Activated T-cell treated with anti-CD3 and anti-CD28 coated beads, Interleukin-2, amount 50 U/mL, for 1 hour (primary cell): Measurements from ENCODE around the gene MYBPC3.

ENCODE experiments used
- DNase-seq: peaks from one replicate; pipeline ENCODE4 v3.0.0-alpha.2; 2020

MYBPC3 gene

GRCh38 chr11:47356129-47356997, 3.9 kb upstream of the MYBPC3 start:
- no peak for DNase-seq

DNA sequence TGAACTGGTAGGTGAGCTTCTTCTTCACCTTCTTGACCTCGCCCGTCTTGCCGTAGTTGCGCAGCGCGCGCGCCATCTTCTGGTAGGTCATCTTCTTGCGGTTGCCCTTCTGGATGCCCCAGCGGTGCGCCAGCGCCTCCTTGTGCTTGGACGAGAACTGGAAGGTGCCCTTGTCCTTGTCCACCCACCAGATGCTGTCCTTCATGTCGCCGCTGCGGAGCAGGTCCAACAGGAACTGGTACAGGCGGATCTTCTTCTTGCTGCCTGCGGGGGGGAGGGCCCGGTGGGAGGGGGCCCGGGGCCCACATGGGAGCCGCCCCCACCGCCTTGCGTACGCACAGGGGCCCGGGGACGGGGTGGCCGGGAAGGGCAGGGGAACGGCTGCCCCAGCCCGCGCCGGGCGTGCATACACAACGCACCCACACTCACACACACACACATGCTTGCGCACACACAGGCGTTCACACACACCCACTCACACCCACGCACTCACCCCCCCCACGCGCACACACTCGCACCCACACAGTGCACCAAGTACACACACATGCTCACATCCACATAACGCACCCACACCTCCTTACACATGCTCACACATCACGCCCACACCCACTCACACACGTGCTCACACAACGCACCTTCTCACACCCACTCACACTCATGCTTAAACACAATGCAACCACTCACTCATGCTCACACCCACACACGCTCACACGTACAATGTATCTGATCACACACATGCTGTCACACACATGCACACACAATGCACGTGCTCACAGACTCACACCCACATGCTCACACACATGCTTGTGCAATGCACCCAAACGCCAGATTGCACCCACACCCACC, 3.0 kb upstream of the MYBPC3 start:
- no peak for DNase-seq

- DNase-seq = no peak
Measured at GRCh38 chr11:47354913-47355282, 2.4 kb upstream of the MYBPC3 start.

GRCh38 chr11:47353978-47354774, 1.7 kb upstream of the MYBPC3 start:
- DNase-seq = no peak

DNA sequence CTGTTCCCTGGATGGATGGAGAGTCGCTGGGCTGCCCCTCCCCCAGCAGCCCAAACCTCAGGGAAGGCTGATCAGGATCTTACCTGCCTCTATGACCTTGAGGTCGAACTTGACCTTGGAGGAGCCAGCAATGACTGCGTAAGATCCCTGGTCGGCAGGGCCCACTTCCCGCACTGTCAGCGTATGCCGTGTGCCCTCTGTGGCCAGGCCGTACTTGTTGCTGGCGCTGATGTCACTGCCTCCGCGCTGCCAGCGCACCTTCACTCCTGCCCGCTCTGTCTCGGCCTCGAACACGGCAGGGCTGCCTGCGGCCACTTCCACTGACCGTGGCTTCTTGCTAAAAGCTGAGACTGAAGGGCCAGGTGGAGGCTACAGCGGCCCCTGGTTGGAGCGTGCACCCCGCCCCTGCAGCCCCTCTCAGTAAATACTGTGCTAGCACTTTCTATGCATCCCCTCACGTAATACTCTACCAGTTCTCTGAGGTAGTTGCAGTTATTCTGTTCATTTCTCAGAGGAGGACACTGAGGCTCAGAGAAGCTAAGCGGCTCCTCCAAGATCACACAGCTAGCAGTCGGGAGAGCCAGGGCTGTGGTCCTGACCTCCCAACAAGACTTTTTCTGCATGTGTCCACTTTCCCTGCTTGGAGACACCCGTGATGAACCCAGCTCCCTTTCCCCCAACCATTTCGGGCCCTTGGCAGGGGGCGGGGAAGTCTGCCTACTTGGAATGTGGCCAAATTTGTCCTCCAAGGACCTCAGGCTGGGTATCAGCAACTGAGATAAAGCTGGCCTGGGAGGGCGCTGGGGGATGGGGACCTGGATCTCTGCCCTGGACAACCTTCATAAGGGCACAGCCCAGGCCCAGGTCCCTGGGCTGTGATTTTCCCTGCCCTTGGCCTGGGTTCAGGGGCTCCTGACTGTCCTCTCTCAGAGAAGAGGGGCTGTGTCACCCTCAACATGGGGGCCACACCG, 1.1 kb downstream of the MYBPC3 start:
- no peak for DNase-seq

DNA sequence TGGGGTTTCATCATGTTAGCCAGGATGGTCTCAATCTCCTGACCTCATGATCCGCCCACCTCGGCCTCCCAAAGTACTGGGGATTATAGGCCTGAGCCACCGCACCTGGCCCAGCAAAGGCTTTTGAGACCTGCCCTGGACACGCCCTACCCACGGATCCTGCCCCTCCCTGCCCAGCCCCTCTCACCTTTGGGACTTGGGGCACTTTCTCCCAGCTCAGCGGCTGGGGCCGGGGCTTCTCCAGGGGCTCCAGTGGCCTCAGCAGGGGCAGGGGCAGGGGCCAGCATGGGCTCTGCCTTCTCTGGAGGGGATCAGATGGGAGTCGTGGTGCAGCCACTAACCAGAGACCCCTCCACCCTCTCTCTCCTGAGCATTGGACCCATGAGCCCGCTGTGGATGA, 2.2 kb downstream of the MYBPC3 start:
- DNase-seq = no peak

DNA sequence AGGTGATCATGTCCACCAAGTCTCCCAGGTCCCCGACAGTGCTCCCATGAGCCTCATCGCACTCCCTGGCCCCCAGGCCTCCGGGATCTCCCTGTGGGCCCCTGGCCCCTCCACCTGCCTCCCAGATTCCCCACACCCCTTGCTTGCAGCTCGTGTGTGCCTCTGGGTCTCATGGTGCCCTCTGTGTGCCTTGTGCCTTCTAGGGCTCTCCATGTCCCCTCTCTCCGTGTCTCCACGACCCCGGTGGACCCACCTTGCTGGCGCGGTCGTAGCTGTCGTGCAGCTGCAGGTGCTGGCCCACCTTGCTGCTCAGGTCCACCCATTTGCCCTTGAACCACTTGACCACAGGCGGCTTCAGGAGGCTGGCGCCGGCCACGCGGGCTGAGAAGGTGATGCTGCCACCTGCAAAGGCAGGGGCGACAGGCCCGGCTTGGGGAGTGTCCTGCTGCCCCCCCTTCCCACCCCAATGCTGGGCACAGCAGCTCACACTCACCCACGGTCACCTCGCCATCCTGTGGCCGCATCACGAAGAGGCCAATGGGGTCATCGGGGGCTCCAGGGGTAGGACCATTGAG, 2.9 kb downstream of the MYBPC3 start:
- DNase-seq = no peak

DNA sequence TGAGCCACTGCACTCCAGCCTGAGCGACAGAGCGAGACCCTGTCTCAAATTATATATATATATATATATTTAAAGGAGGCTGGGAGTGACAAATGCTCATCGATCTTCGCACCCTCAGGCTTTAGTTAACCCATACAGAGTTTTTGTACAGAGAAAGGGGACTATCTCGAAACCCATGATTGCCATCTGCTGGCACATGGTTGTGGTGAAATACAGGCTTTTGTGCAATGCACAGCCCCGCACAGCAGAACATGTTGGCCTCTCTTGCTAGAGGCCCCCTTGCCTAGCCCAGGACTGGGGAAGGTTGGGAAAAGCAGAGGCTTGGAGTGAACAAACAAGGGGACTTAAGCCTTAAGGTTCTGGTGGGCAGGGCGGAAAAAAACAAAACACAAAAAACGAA, 3.6 kb downstream of the MYBPC3 start:
- DNase-seq = no peak

- no peak for DNase-seq
Measured at GRCh38 chr11:47348131-47348802, 4.2 kb downstream of the MYBPC3 start.

- DNase-seq = no peak
Measured at GRCh38 chr11:47347137-47347536, 5.4 kb downstream of the MYBPC3 start.

- no peak for DNase-seq
Measured at GRCh38 chr11:47345890-47346563, 6.5 kb downstream of the MYBPC3 start.

DNA sequence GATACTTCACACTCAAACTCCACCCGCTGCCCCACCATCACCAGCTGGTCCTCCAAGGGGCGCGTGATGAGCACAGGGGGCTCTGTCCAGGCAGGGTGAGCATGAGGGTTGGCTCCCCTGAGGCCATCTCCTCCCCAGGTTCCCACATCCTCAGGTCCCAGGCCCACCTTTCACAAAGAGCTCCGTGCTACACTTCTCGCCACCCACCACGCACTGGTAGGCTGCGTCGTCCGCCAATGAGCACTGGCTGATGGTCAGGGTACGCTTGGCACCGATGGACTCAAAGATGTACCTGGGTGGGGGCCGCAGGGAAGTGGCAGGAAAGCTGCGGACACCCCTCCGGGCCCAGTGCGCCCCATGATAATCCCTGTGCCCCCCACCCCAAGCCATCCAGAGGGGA, 9.6 kb downstream of the MYBPC3 start:
- no peak for DNase-seq

GRCh38 chr11:47342036-47342803, 10.3 kb downstream of the MYBPC3 start:
- DNase-seq = no peak

DNA sequence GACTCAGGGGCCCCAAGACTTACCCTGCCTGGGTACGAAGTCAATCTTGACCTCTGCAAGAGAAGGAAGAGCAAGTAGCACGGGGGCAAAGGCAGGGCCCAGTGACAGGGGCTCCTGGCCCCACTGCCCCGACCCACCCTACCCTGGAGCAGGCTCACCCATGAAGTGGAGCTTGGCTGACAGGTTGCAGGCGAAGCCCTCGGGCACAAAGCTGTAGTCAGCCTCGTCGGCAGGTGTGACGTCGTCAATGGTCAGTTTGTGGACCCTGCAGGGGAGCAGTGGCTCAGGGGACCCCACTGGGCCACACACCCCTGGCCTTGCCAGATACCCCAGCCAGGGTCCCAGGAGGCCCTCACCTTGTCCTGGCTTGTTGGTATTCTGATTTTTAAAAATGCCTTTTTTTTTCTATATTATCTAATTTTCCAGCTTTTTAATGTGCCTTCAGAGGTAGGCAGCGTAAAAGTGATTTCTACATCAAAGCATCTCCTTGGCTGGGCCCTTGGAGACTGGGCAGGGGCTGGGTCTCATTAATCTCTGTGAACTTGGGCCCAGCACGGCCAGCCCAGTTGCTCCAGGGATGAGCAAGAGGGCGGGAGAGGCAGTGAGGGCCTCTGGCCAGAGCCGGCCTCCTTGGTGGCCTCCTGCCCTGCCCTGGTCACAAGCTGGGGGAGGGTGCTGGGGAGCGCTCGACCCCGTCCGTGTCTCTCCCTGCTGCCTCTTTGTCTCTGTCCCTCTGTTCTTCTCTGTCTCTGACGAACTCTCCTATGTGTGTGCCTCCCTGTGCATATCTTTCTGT, 11.3 kb downstream of the MYBPC3 start:
- DNase-seq = no peak

DNA sequence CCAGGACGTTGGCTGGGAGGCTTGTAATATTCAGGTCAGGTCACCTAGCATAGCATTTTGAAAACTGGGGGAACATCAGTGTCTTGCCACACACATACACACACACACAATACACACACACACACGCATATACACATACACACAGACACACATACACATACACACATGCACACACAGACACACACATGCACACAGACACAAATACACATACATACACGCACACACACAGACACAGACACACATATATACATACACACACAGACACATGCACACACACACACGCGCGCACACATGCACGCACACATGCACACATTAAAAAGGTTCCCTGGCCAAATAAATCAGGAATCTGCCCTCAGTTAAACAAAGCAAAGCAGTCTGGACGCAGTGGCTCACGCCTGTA, 12.5 kb downstream of the MYBPC3 start:
- DNase-seq = no peak

- no peak for DNase-seq
Measured at GRCh38 chr11:47338396-47339241, 13.9 kb downstream of the MYBPC3 start.

DNA sequence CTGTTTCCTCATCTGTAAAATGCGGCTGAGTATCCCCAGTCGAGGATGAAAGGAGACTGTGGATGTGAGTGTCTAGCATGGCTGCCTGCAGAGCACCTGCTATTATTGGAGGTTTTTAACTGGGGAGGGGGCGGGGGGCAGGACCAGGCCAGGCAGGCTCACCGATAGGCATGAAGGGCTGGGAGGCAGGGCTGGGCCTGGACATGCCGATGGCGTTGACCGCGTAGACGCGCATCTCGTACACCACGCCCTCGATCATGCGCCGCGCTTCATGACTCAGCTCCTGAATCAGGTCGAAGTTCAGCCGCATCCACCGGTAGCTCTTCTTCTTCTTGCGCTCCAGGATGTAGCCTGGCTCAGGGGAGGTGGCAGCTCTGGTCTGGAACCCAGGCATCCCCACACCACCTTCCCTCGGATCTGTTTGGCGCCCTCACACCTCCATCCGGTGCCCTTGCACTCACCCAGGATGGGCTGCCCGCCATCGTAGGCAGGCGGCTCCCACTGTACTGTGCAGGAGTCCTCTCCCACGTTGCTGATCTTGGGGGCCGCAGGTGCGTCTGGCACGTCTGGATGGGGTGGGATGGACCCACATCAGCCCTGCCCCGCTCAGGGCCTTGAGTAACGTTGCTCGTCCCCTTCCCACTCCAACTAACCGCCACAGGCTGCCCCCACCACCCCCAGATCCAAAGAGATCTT, 15.1 kb downstream of the MYBPC3 start:
- DNase-seq = no peak
